ENCODE measurements around the gene FOXN4. TPM values are rescaled to one million over a fixed set of nuclear protein-coding genes. Genes with fewer than 3 reads are reported as not detected.

The FOXN4 gene
- total and polyA plus RNA-seq, 9 of the 15 experiments (the other 6 are each of a cell fraction or from before 2014, with no cell fraction given): not detected

DNA sequence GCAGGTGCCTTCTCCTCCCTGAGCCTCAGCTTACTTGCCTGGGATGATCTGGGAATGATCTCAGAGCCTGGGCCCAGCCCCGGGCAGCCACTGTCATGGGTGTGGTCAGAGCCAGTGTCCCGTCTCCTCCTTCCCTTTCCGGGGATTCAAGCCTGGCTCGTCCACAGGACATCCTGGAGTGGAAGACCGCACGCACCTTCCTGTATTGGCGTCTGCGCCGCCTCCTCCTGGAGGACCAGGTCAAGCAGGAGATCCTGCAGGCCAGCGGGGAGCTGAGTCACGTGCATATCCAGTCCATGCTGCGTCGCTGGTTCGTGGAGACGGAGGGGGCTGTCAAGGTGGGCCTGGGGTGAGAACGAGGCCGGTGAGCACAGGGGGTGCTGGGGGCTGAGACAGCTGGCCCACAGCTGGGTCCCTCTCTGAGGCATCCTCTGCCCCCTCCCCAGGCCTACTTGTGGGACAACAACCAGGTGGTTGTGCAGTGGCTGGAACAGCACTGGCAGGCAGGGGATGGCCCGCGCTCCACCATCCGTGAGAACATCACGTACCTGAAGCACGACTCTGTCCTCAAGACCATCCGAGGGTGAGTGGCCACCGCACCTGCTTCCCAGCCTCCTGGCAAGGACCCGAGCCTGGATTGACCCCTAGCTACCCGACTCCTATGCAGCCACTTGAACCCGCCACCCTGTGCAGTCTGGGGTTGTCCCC, 44.0 kb downstream of the FOXN4 start (continued):
- TF ChIP-seq, protein P1, sequence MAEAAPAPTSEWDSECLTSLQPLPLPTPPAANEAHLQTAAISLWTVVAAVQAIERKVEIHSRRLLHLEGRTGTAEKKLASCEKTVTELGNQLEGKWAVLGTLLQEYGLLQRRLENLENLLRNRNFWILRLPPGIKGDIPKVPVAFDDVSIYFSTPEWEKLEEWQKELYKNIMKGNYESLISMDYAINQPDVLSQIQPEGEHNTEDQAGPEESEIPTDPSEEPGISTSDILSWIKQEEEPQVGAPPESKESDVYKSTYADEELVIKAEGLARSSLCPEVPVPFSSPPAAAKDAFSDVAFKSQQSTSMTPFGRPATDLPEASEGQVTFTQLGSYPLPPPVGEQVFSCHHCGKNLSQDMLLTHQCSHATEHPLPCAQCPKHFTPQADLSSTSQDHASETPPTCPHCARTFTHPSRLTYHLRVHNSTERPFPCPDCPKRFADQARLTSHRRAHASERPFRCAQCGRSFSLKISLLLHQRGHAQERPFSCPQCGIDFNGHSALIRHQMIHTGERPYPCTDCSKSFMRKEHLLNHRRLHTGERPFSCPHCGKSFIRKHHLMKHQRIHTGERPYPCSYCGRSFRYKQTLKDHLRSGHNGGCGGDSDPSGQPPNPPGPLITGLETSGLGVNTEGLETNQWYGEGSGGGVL (CRISPR knock-in tag; IDR thresholded peaks at IDR 0.05): no peak
- TF ChIP-seq JUNB (CRISPR knock-in tag; conservative IDR thresholded peaks at IDR 0.05): no peak
- TF ChIP-seq RFX5 (IDR thresholded peaks at IDR 0.05; ENCODE audit: low read depth, low read length): no peak
- TF ChIP-seq TCFL5 (CRISPR knock-in tag; conservative IDR thresholded peaks at IDR 0.05): no peak
- TF ChIP-seq POU5F1 (IDR thresholded peaks at IDR 0.05; ENCODE audit: borderline replicate concordance, low read depth, low read length, partially characterized antibody): no peak
- TF ChIP-seq, protein P2, sequence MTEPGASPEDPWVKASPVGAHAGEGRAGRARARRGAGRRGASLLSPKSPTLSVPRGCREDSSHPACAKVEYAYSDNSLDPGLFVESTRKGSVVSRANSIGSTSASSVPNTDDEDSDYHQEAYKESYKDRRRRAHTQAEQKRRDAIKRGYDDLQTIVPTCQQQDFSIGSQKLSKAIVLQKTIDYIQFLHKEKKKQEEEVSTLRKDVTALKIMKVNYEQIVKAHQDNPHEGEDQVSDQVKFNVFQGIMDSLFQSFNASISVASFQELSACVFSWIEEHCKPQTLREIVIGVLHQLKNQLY (CRISPR knock-in tag; conservative IDR thresholded peaks at IDR 0.05): no peak
- TF ChIP-seq ZNF212 (CRISPR knock-in tag; IDR thresholded peaks at IDR 0.05): no peak
- no peak for TF ChIP-seq SETDB1 (IDR thresholded peaks at IDR 0.05; ENCODE audit: low read length)
